ENCODE data around the gene LRRN2. TPM values are rescaled to one million over a fixed set of nuclear protein-coding genes. Genes with fewer than 3 reads are reported as not detected.

The LRRN2 gene
- total and polyA plus RNA-seq, 9 of the 15 experiments (the other 6 are each of a cell fraction or from before 2014, with no cell fraction given) = 0.05 TPM; not detected in 8

GRCh38 chr1:204721373-204722055, 36.0 kb upstream of the LRRN2 start:
- in situ Hi-C loops (cut with MboI) (no loop called here), intact Hi-C loops (cut with micrococcal nuclease) (no loop called here)
- Histone ChIP-seq H3K4me2 (ENCODE audit: insufficient read depth, low read length) (no peak overlapping the region), H3K9me3 (replicated peaks; ENCODE audit: control insufficient read depth, insufficient read depth, low read depth, low read length) (no peaks in the 10 kb centered on the region), H3K4me1 (replicated peaks in 1 of 2; ENCODE audit: control insufficient read depth in 2 of 2, insufficient read depth in 2 of 2, low read length in 2 of 2) (peaks cover 0 to 2% of the 10 kb centered on the region in 2 experiments; a peak in 3 of 5 replicates), H3K27me3 (ENCODE audit: control insufficient read depth in 2 of 2, insufficient read depth in 2 of 2, low read length in 2 of 2) (0 out of 5 replicates have a peak, but pooled peaks cover 0 to 8% of the 10 kb centered on the region in 2 experiments), H3K79me2 (ENCODE audit: control insufficient read depth, insufficient read depth, low read length) (no peaks in the 10 kb centered on the region), H3K9me1 (ENCODE audit: control insufficient read depth, insufficient read depth, low read length) (no peaks in the 10 kb centered on the region), H4K20me1 (replicated peaks; ENCODE audit: control insufficient read depth, insufficient read depth, low read length) (no peaks in the 10 kb centered on the region), H3K27ac (ENCODE audit: extremely low read depth, low read depth, low read length) (no peak overlapping the region), H3K4me3 (no peak overlapping the region), H2AFZ (ENCODE audit: low read depth, low read length) (peak overlapping the region; percentile 64), H3K9ac (ENCODE audit: insufficient read depth in 1 of 2, low read depth in 2 of 2, low read length in 2 of 2) (no peak overlapping the region), H3K36me3 (ENCODE audit: control insufficient read depth, insufficient read depth, low read length) (no peaks in the 10 kb centered on the region)
- ChIA-PET CTCF (ENCODE audit: low intra/inter-chr PET ratio) (no interaction called here), POLR2A (interaction anchor here (0.8 kb wide), 1 partner anchor 153 kb away, joined by 3 read pairs; no protein-coding TSS in a partner anchor)
- DNase-seq (ENCODE audit: extremely low read depth in 1 of 4, low spot score in 3 of 4) (no peak), FAIRE-seq (no peak), ATAC-seq (no peak; the same call in 2 of the 3 replicates)
- TF ChIP-seq STAG1 (CRISPR knock-in tag; IDR thresholded peaks at IDR 0.05; ENCODE audit: borderline replicate concordance) (0 out of 2 replicates have a peak, but pooled peaks have one; percentile 11), MEIS2 (IDR thresholded peaks at IDR 0.05; ENCODE audit: partially characterized antibody) (no peak), HDAC1 (IDR thresholded peaks at IDR 0.05) (no peak), NFIC (IDR thresholded peaks at IDR 0.05) (no peak), WHSC1 (IDR thresholded peaks at IDR 0.05; ENCODE audit: low read length) (no peak)
- TF ChIP-seq, protein P1, sequence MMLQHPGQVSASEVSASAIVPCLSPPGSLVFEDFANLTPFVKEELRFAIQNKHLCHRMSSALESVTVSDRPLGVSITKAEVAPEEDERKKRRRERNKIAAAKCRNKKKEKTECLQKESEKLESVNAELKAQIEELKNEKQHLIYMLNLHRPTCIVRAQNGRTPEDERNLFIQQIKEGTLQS (IDR thresholded peaks at IDR 0.05) = peak; percentile 21; the same call in 1 of the 2 replicates
- TF ChIP-seq, protein P1 (CRISPR knock-in tag; conservative IDR thresholded peaks at IDR 0.05) = no peak
- TF ChIP-seq, protein P2, sequence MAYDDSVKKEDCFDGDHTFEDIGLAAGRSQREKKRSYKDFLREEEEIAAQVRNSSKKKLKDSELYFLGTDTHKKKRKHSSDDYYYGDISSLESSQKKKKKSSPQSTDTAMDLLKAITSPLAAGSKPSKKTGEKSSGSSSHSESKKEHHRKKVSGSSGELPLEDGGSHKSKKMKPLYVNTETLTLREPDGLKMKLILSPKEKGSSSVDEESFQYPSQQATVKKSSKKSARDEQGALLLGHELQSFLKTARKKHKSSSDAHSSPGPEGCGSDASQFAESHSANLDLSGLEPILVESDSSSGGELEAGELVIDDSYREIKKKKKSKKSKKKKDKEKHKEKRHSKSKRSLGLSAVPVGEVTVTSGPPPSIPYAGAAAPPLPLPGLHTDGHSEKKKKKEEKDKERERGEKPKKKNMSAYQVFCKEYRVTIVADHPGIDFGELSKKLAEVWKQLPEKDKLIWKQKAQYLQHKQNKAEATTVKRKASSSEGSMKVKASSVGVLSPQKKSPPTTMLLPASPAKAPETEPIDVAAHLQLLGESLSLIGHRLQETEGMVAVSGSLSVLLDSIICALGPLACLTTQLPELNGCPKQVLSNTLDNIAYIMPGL (CRISPR knock-in tag; IDR thresholded peaks at IDR 0.05) = no peak
- WGBS (ENCODE audit: insufficient coverage, low coverage, missing lambda C conversion rate) = 43% methylated on average over 10 of the region's 10 CpGs
- BruUV-seq (replicated peaks) = no TSS peak

Data from K562 (cell line).